SIG-M5 treated with dmso at 0.1 percent for 504 hours (cell line): ENCODE results near the gene PGM1.
A peak's percentile ranks its signal among the peaks of the same experiment; 100 is the strongest.

Experiments
- DNase-seq: peaks from one replicate; lab custom pipeline; 2025; ENCODE audit not compliant: unreplicated experiment; lab: John Stamatoyannopoulos, UW

PGM1 gene

DNA sequence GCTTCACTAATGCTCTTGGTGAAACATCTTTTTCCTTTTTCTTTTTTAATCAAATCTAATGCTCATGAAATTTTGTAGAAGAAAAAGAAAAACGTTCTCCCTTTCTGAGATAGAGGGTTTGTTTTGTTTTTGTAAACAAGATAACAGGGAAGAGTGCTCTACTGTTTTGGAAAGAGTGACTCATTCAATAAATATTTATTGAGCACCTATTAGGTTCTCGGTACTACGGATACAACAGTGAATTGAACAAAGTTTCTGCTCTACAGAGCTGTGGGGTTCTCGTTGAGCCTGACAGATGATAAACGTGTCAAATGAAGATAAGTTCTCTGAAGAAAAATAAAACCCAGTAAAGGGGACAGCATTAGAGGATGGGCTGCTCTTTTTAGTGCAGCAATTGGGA lies 7.0 kb downstream of the PGM1 start:
- no peak for DNase-seq

DNA sequence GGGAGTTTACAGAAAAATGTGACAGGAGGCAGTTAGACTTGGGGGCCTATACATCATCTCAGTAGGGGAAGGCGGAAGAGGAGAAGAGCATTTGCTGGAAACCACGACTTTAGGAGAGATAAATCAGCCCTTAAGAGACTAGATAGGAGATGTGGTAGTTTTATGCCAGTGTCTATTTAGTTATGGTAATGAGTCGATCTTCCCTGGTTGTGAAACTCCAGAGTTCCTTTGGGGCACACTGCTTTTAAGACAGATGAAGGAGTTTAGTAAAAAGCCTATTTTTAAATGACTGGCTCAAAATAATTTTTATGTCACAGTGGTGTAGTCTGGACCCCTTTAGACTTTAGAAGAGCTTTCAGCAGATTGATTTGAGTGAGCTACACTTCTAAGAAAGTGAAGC lies 7.8 kb downstream of the PGM1 start:
- DNase-seq, result no peak

DNA sequence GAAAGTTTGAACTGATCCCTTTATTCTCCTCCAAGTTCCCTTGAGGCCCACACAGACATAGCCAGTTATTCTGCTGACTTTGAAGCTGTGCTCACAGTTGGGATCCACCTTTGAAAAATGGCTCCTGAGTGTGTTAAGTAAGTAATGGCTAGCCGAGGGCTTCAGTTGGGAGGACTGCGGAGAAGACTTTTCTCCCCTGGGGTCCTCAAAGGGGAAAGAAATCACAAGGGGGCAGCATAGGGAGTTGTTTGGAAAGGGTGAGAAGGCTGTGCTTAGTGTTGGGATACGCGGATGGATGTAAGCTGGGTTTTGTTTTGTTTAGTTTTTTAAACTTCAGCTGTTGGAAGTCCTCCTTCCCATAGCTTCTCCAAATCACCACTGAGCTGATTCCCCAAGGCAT lies 8.3 kb downstream of the PGM1 start:
- no peak for DNase-seq

DNA sequence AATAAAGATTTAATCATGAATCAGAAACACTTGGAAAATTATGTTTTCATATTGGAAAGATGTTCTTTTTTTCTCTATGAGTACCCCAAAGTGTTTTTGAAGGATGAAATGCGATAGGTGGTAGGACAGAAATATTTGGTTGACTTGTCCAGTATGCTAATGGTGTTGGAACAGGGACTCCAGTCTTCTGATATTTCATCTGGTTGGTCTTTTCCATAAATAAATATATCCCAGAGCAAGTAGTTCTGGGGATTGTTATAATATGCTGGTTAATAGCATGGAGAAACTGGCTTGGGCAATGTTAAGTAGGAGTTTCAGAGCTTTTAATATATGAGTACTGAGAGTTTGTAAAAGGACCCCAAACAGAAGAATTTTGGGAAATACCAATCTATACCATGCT lies 8.7 kb downstream of the PGM1 start:
- DNase-seq, result no peak

DNA sequence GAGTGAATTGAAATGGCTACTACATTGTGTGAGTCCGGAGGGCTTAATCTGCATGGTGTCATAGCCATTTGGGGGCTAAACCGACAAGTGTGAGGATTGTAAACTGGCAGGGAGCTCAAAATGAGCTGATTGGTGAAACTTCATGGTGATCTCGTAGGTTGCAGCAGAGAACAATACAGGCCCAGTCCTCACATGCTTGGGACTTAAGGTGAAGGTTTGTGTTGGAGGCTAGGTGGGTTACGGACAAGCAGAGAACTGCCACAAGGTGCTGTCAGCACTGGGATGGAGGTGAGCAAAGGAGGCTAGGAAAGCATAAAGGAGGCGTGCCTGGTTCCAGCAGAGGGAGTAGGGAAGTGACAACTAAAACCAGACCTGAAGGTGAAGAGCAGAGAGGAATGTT lies 9.4 kb downstream of the PGM1 start:
- DNase-seq, result no peak

DNA sequence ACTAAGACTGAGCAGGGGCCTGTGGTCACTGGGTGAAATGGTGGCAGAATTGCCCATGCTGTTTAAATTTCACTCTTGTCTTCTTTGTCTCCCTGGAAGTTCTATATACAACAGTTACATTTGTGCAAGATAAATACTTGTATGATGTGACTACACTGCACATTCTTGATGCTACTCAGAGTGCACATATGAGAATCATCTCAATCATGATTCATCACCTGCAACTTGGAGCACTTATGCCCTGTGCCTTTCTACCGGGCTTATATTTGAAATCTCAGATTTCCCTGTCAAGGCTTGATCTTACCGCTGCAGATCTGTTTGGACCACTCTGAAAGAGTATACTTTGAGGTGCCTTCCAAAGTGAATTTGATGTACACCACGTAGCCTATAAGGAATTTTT lies 10.6 kb downstream of the PGM1 start:
- DNase-seq, result no peak

DNA sequence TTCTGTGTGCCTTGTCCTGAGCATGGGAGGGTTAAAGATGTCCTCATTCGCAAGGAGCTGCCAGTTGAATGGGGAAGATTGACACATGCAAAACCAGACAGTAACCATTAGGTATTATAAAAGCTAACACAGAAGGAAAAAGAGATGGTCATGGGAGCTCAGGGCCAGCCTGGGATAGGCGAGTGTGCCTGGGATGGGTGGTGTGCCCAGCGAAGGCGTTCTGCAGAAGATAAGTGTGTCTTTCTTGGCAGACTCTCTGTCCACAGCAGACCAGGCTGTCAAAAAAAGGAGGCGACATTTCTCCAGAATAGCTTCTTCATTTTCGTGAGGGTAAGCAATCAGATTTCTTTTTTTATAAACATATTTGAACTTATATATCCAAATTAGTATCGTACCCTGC lies 14.1 kb downstream of the PGM1 start:
- no peak for DNase-seq

DNA sequence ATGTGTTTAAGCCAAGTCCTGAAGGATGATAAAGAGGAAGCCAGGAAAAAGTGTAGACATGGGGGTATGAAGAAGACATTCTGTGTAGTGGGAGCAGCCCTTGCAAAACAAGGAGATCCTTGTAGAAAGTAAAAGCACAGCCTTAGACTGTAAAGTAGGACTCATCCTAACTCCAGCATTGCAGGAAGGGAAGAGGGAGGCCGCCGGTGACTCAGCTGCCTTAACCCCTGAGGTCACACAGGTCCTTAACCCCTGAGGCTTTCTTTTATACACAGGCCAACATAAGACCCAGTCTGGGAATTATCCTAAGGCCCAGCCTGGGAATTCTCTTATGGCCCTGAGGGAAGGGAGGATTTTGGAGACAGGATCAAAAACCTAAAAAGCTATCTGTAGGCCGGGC lies 18.0 kb downstream of the PGM1 start:
- no peak for DNase-seq

DNA sequence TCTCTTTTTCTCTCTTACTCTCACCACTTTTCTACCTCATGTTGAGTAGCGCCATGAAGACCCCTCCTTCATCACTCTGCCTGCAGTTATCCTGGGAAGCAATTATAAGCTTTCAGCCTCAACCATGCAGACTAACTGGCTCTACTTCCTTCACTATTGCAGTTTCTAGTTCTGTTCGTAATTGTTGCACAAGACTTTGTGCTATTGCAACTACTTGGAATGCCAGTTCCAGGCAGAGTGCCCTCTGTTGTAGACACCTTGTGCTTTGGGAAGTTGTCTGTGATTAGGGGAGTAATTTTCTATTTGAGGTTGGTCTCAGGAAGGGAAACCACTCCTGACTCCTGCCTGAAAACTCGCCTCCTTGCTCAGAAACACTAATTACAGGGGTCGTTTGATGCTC lies 19.4 kb downstream of the PGM1 start:
- peak; percentile 35 for DNase-seq

DNA sequence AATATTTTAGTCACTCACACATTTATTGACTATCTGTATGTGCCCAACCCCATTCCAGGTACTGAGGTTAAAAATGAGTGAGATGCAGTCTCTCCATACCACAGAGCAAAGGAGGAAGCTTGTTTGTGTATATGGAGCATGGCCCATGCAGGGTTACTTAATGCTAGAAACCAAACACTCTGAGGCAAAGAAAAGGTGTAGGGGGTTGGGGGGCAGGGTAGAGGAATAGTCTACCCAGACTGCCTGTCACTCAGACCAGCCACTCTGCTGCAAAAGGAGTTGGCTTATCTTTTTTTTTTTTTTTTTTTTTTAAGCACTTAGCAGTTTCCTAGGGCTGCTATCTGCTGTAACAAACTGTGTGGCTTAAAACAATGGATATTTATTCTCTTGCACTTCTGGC lies 19.8 kb downstream of the PGM1 start:
- DNase-seq, result no peak

DNA sequence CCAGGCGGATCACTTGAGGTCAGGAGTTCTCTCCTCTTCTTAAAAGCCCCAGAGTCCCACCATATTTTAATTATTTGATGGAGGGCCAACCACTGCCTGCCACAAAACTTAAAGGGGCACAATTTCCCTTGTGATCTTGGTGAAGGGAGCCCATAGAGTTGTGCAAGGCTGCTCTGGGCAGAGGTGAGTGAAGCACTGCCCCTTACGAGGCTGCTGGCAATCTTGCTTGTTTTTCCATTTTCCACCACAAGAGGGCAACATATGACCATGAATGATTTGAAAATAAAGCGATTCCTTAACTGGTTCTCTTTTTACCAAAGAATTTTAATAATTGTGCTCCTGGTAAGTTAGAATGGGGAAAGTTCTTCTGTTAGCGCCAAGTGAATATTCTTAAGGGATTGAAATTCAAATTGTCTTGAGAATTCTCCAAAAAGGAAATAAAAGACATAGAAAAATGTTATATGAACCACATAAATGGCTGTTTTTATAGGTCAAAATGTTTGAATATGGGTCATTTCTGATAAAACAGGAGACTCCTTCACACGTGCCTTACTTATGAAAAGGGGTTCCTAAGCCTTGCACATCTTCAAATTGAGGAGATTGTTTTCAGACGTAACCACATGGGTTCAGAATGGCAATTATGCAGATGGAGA lies 22.7 kb downstream of the PGM1 start:
- peak; percentile 57 for DNase-seq

DNA sequence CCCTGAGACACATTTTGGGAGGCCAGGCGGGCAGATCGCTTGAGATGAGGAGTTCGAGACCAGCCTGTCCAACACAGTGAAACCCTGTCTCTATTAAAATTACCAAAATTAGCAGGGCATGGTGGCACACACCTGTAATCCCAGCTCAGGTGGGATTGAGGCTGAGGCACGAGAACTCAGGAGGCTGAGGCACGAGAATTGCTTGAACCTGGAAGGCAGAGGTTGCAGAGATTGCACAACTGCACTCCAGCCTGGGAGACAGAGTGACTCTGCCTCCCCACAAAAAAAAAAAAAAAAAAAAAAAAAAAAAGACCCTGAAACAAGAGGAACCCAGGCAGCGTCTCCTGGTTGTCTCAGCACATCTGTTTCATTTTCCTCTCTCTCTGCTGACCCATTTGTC lies 24.2 kb downstream of the PGM1 start:
- no peak for DNase-seq

DNA sequence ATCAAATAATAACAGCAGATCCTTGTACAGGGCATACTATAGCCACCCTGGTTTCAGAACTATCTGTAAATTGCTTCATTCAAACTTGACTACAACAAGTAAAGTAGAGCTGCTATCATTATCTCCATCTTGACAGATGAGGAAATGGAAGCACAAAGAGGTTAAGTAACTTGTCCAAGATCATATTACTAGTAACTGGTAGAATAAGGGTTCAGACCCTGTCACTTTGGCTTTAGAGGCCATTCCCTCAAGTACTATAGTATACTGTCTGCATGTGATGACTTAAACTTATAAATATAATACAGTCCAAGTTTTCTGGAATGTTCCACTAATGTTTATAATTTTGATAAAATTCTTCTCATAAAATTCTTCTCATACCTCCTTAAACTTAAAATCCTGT lies 24.8 kb downstream of the PGM1 start:
- DNase-seq, result peak; percentile 4

DNA sequence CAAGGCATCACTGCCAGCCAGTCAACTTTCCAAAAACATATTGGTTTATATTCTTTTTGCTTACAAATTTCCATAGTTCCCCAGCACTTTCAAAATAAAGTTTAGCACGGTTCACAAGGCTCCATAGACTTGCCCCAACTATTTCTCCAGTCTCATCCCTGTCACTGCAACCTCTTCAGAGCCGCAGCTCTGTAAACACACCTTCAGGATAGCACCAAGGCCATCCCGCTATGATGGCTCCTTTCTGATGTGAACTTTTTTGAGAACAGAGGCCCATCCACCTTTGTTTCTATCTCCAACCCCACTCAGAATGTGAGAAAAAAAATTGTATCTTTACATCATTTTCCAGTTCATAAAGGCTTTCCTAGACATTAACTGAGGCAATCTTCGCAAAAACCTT lies 26.3 kb downstream of the PGM1 start:
- no peak for DNase-seq

DNA sequence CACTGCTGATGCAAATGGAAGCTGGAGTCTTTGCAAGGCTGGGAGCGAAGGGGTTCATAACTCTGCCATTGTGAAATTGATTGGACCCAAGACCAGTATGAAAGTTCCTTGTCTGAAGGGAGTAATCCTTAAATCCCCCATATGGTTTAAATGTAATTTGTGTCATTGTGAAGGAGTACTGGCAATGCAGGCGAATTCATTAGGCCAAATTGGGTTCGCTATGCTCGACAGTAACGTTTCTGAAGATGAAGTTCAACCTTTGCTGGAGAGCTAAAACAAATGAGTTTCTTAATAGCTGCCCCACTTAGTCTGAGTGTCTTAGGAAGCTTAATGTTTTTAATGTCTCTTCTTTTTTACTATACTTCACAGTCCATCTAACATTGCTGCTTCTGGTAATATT lies 27.5 kb downstream of the PGM1 start:
- DNase-seq, result no peak

DNA sequence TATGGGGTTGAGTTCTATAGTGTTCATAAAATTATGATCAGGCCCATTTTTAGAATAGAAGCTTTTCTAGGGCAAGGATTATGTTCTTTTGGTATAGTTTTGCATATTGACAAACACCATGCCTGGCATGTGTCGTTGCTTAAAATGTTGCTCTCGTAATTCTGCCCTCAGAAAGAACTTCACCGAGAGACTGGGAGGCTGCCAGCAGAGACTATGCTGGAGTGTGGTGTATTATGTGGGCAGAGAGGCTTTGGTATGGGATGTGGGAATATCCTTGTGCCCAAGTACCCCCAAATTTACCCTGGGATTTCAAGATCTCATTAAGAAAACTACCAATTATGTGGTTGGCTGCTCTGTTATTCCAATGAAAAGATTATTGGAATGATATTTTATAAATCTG lies 27.9 kb downstream of the PGM1 start:
- no peak for DNase-seq

DNA sequence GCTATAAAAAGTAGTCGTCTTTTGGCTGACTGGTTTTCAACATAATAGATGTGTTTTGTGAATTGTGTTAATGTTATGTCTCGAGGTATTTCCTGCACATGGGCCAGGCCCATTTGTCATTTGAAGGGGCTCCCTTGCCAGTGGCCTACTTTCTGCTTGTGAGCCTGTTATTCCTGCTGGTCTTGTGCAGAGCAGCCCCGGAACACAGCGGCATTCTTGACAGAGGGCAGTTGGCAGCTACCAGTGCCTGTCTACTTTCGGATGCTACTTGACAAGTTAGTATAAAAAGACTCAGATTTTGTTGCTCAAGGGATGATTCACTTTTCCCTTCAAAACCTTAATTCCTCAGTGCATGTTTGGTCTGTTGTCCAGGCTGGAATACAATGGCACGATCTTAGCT lies 28.5 kb downstream of the PGM1 start:
- no peak for DNase-seq

DNA sequence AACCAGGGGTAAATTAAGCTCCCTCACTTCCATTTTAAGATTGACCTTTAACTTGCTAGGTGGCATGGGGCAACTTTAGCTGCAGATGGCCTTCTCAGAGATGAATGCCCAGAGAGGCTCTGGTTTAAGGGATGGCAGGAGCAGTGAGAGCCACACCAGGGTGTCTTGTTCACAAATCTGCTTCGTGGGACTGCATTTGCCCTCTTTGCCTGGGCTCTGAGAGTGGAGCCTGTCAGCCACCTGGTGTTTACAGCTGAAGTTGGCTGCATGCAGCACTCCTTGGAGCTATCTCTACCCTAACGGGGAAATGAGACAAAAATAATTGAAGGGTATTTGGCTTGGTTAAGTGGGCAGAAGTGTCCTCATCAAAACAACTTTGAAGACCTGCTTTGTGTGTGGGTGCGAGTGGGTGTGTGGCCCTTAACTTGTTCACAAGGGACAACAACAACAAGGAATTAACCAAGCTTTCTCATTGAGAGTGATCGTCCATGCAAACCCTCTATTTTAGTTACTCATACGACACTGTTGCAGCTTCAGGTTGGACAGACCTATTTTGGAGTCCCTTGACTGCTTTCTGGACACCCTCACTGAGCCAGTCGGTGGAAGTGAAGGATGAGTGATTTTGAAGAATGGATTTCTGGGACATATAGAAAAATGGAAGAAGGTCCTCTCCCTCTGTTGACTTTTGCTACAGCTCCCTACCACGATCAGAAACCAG lies 29.8 kb downstream of the PGM1 start:
- DNase-seq, result no peak

DNA sequence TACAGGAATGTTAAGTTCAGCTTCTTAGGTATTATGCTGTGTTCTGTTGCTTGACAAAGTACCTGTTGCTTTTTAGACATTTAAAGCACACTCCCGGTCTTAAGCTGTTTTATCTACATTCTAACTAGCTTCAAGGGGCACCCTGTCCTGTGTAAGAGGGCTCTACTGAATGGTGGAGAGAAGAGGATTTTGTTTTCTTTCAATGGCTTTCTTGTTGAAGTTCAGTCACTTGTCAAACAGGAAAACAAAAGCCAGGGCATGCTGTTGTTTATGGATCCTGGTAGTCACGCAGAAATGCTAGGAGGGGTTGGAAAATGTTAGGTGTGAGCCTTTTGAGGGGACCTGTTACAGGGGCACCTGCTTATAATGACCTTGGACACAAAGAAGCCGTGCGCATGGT lies 30.7 kb downstream of the PGM1 start:
- DNase-seq, result no peak

DNA sequence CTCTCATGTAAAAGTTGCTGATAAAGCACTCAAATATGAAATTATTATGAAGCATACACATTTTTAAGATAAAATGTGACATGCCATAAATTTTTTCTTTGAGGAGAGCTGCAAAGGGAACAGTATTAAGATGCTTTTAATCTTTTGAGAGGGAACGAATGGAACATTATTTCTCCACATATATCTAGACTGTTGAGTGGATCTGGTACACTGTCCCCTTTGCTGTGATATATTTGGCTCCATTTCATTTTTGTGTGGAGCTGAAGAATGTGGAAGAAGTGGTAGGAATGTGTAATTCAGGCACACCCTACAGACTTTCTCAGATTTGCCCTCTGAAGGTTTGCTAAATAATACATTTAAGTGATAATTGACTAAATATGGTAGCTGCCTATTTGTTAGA lies 31.7 kb downstream of the PGM1 start:
- DNase-seq, result no peak

DNA sequence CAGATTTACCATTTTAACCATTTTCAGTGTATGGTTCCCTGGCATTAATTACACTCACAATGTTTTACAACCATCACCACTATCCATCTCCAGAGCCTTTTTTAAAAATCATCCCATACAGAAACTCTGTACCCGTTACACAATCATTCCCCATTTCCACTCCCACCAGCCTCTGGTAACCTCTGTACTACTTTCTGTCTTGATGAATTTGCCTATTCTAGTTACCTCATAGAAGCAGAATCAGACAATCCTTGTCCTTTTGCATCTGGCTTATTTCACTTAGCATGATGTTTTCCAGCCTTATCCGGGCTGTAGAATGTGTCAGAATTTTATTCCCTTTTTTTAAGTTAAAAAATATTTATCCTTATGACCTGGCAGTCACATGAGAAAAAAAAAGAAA lies 33.0 kb downstream of the PGM1 start:
- DNase-seq, result no peak

DNA sequence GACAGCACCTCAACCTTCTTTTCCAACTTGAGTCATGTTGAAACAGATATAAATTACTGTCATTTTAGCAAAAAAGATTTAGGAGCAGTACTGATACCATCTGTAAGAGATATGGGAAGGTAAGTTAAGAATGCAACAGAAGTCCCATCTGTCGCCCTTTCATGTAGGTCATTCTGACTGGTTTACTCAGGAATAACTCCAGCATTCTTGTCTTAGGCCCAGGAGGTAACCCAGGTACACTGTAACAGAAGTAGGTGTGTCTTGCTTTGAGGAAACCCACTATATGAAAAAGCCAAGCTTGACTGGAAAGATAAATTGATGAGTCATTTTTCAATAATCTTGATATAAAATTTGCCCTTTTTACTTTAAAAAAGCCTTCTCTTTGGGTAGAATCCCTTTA lies 35.4 kb downstream of the PGM1 start:
- no peak for DNase-seq

DNA sequence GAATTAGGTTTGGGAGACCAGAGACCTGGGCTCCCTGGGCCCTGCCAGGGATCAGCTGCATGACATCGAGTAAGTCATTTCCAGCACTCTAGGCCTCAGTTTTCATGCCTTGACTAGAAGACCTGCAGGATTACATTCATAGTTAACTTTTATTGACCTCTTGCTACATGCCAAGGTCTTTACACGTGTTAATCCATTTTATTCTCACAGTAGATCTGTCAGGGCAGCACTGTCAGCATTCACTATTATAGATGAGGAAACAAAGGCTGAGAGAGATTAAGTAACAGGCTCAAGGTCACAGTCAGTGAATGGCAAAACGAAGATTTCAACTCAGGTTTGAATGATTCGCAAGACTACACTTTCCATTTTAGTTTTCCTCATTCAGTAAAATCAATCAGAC lies 37.0 kb downstream of the PGM1 start:
- DNase-seq, result no peak
